ENCODE results near the gene CD63.

CD63 gene

GRCh38 chr12:55739025-55739378 lies 10.2 kb upstream of the CD63 start:
- no peak for DNase-seq (ENCODE audit: low read depth)

GRCh38 chr12:55738123-55739024 lies 9.6 kb upstream of the CD63 start:
- no peak for DNase-seq (ENCODE audit: low read depth)

GRCh38 chr12:55737581-55738122 lies 8.8 kb upstream of the CD63 start:
- no peak for DNase-seq (ENCODE audit: low read depth)

- no peak for DNase-seq (ENCODE audit: low read depth)
Observed at GRCh38 chr12:55736780-55737580, 8.2 kb upstream of the CD63 start.

GRCh38 chr12:55736076-55736475 lies 7.3 kb upstream of the CD63 start:
- no peak for DNase-seq (ENCODE audit: low read depth)

GRCh38 chr12:55734595-55734994 lies 5.8 kb upstream of the CD63 start:
- DNase-seq (ENCODE audit: low read depth), result no peak

GRCh38 chr12:55733858-55734257 lies 5.0 kb upstream of the CD63 start:
- no peak for DNase-seq (ENCODE audit: low read depth)

- DNase-seq (ENCODE audit: low read depth), result no peak
Observed at GRCh38 chr12:55733021-55733555, 4.3 kb upstream of the CD63 start.

GRCh38 chr12:55732288-55732687 lies 3.5 kb upstream of the CD63 start:
- DNase-seq (ENCODE audit: low read depth), result no peak

- DNase-seq (ENCODE audit: low read depth), result no peak
Observed at GRCh38 chr12:55729819-55730818, 1.3 kb upstream of the CD63 start.

GRCh38 chr12:55728186-55728938 lies 447 bp downstream of the CD63 start:
- no peak for DNase-seq (ENCODE audit: low read depth)

GRCh38 chr12:55727643-55728185 lies 1.1 kb downstream of the CD63 start:
- DNase-seq (ENCODE audit: low read depth), result no peak

- no peak for DNase-seq (ENCODE audit: low read depth)
Observed at GRCh38 chr12:55726971-55727370, 1.8 kb downstream of the CD63 start.

- DNase-seq (ENCODE audit: low read depth), result no peak
Observed at GRCh38 chr12:55725556-55725955, 3.3 kb downstream of the CD63 start.

- no peak for DNase-seq (ENCODE audit: low read depth)
Observed at GRCh38 chr12:55724940-55725309, 3.9 kb downstream of the CD63 start.

GRCh38 chr12:55724226-55724939 lies 4.4 kb downstream of the CD63 start:
- no peak for DNase-seq (ENCODE audit: low read depth)

- DNase-seq (ENCODE audit: low read depth), result no peak
Observed at GRCh38 chr12:55723516-55724225, 5.1 kb downstream of the CD63 start.

- no peak for DNase-seq (ENCODE audit: low read depth)
Observed at GRCh38 chr12:55722948-55723347, 5.9 kb downstream of the CD63 start.

GRCh38 chr12:55721601-55722213 lies 7.1 kb downstream of the CD63 start:
- no peak for DNase-seq (ENCODE audit: low read depth)

All from stimulated activated CD8-positive, alpha-beta memory T cell treated with anti-CD3 and anti-CD28 coated beads, Interleukin-15, amount 100 ng/mL, for 24 hours (primary cell).